ENCODE measurements around the gene AOC3. TPM values are rescaled to one million over a fixed set of nuclear protein-coding genes. Genes with fewer than 3 reads are reported as not detected.

Gene AOC3
- total RNA-seq, 1 experiment from 2014 or later: 0.44 TPM

Small RNAs within 50 kb of the gene (microRNA-seq; reads per million reads assigned to microRNA genes)
- 0.66 reads per million for gene MIR6781

Other genes with a start within 250 kb of the AOC3 start
- 45.2 and 46.0 TPM in 2 replicates for gene RETREG3, start 241.8 kb upstream of the AOC3 start, total RNA-seq (2022)
- 57.8 and 60.2 TPM in 2 replicates for gene TUBG1, start 241.5 kb upstream of the AOC3 start, total RNA-seq (2022)
- 21.3 and 23.4 TPM in 2 replicates for gene TUBG2, start 191.9 kb upstream of the AOC3 start, total RNA-seq (2022)
- 12.5 and 12.9 TPM in 2 replicates for gene PLEKHH3, start 174.2 kb upstream of the AOC3 start, total RNA-seq (2022)
- 0.21 and 0.22 TPM in 2 replicates for gene CCR10, start 169.4 kb upstream of the AOC3 start, total RNA-seq (2022)
- 1.2 and 1.5 TPM in 2 replicates for gene CNTNAP1, start 168.7 kb upstream of the AOC3 start, total RNA-seq (2022)
- gene EZH1, start 106.2 kb upstream of the AOC3 start, total RNA-seq (2022): 31.1 and 31.7 TPM in 2 replicates
- not detected in 2 replicates for gene RAMP2, start 90.0 kb upstream of the AOC3 start, total RNA-seq (2022)
- gene VPS25, start 77.8 kb upstream of the AOC3 start, total RNA-seq (2022): 84.3 and 96.0 TPM in 2 replicates
- gene WNK4, start 70.6 kb upstream of the AOC3 start, total RNA-seq (2022): 2.3 and 5.4 TPM in 2 replicates
- gene COA3, start 52.5 kb upstream of the AOC3 start, total RNA-seq (2022): 41.0 and 52.7 TPM in 2 replicates
- gene CNTD1, start 52.3 kb upstream of the AOC3 start, total RNA-seq (2022): not detected in 2 replicates
- gene BECN1, start 26.9 kb upstream of the AOC3 start, total RNA-seq (2022): 78.8 and 81.5 TPM in 2 replicates
- gene PSME3, start 17.8 kb upstream of the AOC3 start, total RNA-seq (2022): 220 and 232 TPM in 2 replicates
- 2.6 and 2.9 TPM in 2 replicates for gene AOC2, start 6.6 kb upstream of the AOC3 start, total RNA-seq (2022)
- not detected in 2 replicates for gene G6PC1, start 49.6 kb downstream of the AOC3 start, total RNA-seq (2022)
- gene AARSD1, start 113.3 kb downstream of the AOC3 start, total RNA-seq (2022): 48.9 and 79.9 TPM in 2 replicates
- 0.83 and 0.96 TPM in 2 replicates for gene PTGES3L, start 128.9 kb downstream of the AOC3 start, total RNA-seq (2022)
- 13.4 and 14.2 TPM in 2 replicates for gene RUNDC1, start 129.4 kb downstream of the AOC3 start, total RNA-seq (2022)
- 970 and 1,226 TPM in 2 replicates for gene RPL27, start 147.2 kb downstream of the AOC3 start, total RNA-seq (2022)
- gene IFI35, start 155.6 kb downstream of the AOC3 start, total RNA-seq (2022): 6.3 and 7.3 TPM in 2 replicates
- 61.0 and 105 TPM in 2 replicates for gene VAT1, start 171.2 kb downstream of the AOC3 start, total RNA-seq (2022)
- 0.16 TPM in 1 of 2 replicates, not detected in the other for gene RND2, start 174.0 kb downstream of the AOC3 start, total RNA-seq (2022)